ENCODE measurements around the gene ADAMTS12. TPM values are rescaled to one million over a fixed set of nuclear protein-coding genes. Genes with fewer than 3 reads are reported as not detected.

The ADAMTS12 gene
- total RNA-seq, 2 experiments from 2014 or later: not detected

GRCh38 chr5:33801292-33801691 is 90.5 kb downstream of the ADAMTS12 start:
- CTCF ChIA-PET (ENCODE audit: unreplicated experiment): no interaction called here
- intact Hi-C loops (cut with micrococcal nuclease; ENCODE audit: unreplicated experiment): no loop called here
- no peak for DNase-seq (ENCODE audit: low spot score)

GRCh38 chr5:33800241-33800950 is 91.4 kb downstream of the ADAMTS12 start:
- no TSS peak for BruUV-seq (replicated peaks)
- no peak for TF ChIP-seq CTCF (conservative IDR thresholded peaks at IDR 0.05; ENCODE audit: low read length)
- no peak for TF ChIP-seq EZH2phosphoT487 (IDR thresholded peaks at IDR 0.05; ENCODE audit: borderline replicate concordance, low read depth, low read length)
- Histone ChIP-seq H3K4me2 (ENCODE audit: low read length) (no peak overlapping the region), H3K79me2 (ENCODE audit: insufficient read depth, low read depth, low read length) (no peaks in the 10 kb centered on the region), H3K9me3 (ENCODE audit: low read length) (no peaks in the 10 kb centered on the region), H3K4me3 (ENCODE audit: low read depth, low read length, poor library complexity, severe bottlenecking) (no peak overlapping the region), H3K9me2 (ENCODE audit: insufficient read depth, low read length) (no peaks in the 10 kb centered on the region), H2AFZ (ENCODE audit: low read length) (no peak overlapping the region), H3K27ac (ENCODE audit: low read depth, low read length, poor library complexity, severe bottlenecking) (no peak overlapping the region), H3K36me3 (ENCODE audit: insufficient read depth, low read length) (no peaks in the 10 kb centered on the region), H4K20me1 (ENCODE audit: insufficient read depth, low read length) (no peaks in the 10 kb centered on the region), H3K4me1 (ENCODE audit: insufficient read depth, low read length, poor library complexity, severe bottlenecking) (no peaks in the 10 kb centered on the region)
- CTCF ChIA-PET (ENCODE audit: unreplicated experiment): no interaction called here
- DNase-seq (ENCODE audit: low spot score): no peak
- POLR2A ChIA-PET: interaction anchor here (0.6 to 0.7 kb wide), 2 partner anchors 8 to 197 kb away, joined by 3 read pairs; no protein-coding TSS in a partner anchor
- intact Hi-C loops (cut with micrococcal nuclease; ENCODE audit: unreplicated experiment): no loop called here

More at GRCh38 chr5:33801292-33801691, 90.5 kb downstream of the ADAMTS12 start:
- Histone ChIP-seq H3K4me3 (ENCODE audit: low read depth, low read length, poor library complexity, severe bottlenecking) (no peak overlapping the region), H3K9me3 (ENCODE audit: low read length) (no peaks in the 10 kb centered on the region), H3K36me3 (ENCODE audit: insufficient read depth, low read length) (no peaks in the 10 kb centered on the region), H4K20me1 (ENCODE audit: insufficient read depth, low read length) (no peaks in the 10 kb centered on the region), H2AFZ (ENCODE audit: low read length) (no peak overlapping the region), H3K79me2 (ENCODE audit: insufficient read depth, low read depth, low read length) (no peaks in the 10 kb centered on the region), H3K9me2 (ENCODE audit: insufficient read depth, low read length) (no peaks in the 10 kb centered on the region), H3K27ac (ENCODE audit: low read depth, low read length, poor library complexity, severe bottlenecking) (no peak overlapping the region), H3K4me1 (ENCODE audit: insufficient read depth, low read length, poor library complexity, severe bottlenecking) (no peaks in the 10 kb centered on the region), H3K4me2 (ENCODE audit: low read length) (no peak overlapping the region)
- POLR2A ChIA-PET: no interaction called here
- TF ChIP-seq CTCF (conservative IDR thresholded peaks at IDR 0.05; ENCODE audit: low read length) (no peak), EZH2phosphoT487 (IDR thresholded peaks at IDR 0.05; ENCODE audit: borderline replicate concordance, low read depth, low read length) (no peak)
- BruUV-seq (replicated peaks): no TSS peak

GRCh38 chr5:33795496-33795895 is 96.3 kb downstream of the ADAMTS12 start:
- TF ChIP-seq EZH2phosphoT487 (IDR thresholded peaks at IDR 0.05; ENCODE audit: borderline replicate concordance, low read depth, low read length) (no peak), CTCF (conservative IDR thresholded peaks at IDR 0.05; ENCODE audit: low read length) (no peak)
- no peaks in the 10 kb centered on the region for H3K4me1 ChIP-seq (ENCODE audit: insufficient read depth, low read length, poor library complexity, severe bottlenecking)
- H2AFZ ChIP-seq (ENCODE audit: low read length): no peak overlapping the region
- H3K27ac ChIP-seq (ENCODE audit: low read depth, low read length, poor library complexity, severe bottlenecking): no peak overlapping the region
- no peaks in the 10 kb centered on the region for H3K9me2 ChIP-seq (ENCODE audit: insufficient read depth, low read length)
- no peaks in the 10 kb centered on the region for H3K36me3 ChIP-seq (ENCODE audit: insufficient read depth, low read length)
- H3K9me3 ChIP-seq (ENCODE audit: low read length): no peaks in the 10 kb centered on the region
- H4K20me1 ChIP-seq (ENCODE audit: insufficient read depth, low read length): no peaks in the 10 kb centered on the region
- intact Hi-C loops (cut with micrococcal nuclease; ENCODE audit: unreplicated experiment): no loop called here
- POLR2A ChIA-PET: no interaction called here
- DNase-seq (ENCODE audit: low spot score): no peak
- CTCF ChIA-PET (ENCODE audit: unreplicated experiment): no interaction called here
- H3K4me3 ChIP-seq (ENCODE audit: low read depth, low read length, poor library complexity, severe bottlenecking): no peak overlapping the region
- BruUV-seq (replicated peaks): no TSS peak
- H3K79me2 ChIP-seq (ENCODE audit: insufficient read depth, low read depth, low read length): no peaks in the 10 kb centered on the region
- no peak overlapping the region for H3K4me2 ChIP-seq (ENCODE audit: low read length)

Data from OCI-LY7 (cell line).